ENCODE results near the gene MPHOSPH10.
"Not testable (repeated sequence)": the region's sequence is repeated elsewhere in the genome, so short reads cannot be mapped to it uniquely, and the experiment has no call there.

MPHOSPH10 gene

DNA sequence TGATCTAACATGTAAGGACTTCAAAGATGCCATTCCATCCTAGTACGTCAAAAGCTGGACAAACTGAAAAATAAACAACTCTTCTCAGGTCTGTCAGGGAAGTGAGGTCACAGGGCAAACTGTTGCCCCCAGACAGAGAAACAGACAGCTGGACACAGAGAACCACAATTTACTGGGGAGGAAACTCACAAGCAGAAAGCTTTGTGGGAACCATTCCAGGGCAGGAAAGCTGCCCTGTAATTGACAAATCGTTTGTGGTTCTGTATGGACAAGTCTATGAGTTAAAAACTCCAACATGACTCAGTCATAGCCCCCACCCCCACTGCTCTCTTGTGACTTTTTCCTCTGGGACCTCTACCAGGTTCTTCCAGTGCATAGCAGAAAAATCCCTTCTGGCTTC, 28.8 kb upstream of the MPHOSPH10 start:
- Histone ChIP-seq H3K27ac (ENCODE audit: low read depth, low read length) (no peak overlapping the region), H3K36me3 (ENCODE audit: insufficient read depth, low read length) (no peaks in the 10 kb centered on the region), H3K9me3 (ENCODE audit: insufficient read depth, low read depth, low read length) (peaks cover 4% of the 10 kb centered on the region; the same call in 1 of the 2 replicates), H3K4me3 (ENCODE audit: low read length) (no peak overlapping the region), H3K27me3 (ENCODE audit: insufficient read depth, low read length) (no peaks in the 10 kb centered on the region), H3K4me1 (ENCODE audit: insufficient read depth, low read length) (peaks cover 7% of the 10 kb centered on the region; the same call in 1 of the 2 replicates), H3K9ac (ENCODE audit: low read depth, low read length) (no peak overlapping the region)
- WGBS: 88% methylated on average over 2 of the region's 2 CpGs

- WGBS: 63% methylated on average over 6 of the region's 6 CpGs
These were observed 27.3 kb upstream of the MPHOSPH10 start for GRCh38 chr2:71102981-71103681.

DNA sequence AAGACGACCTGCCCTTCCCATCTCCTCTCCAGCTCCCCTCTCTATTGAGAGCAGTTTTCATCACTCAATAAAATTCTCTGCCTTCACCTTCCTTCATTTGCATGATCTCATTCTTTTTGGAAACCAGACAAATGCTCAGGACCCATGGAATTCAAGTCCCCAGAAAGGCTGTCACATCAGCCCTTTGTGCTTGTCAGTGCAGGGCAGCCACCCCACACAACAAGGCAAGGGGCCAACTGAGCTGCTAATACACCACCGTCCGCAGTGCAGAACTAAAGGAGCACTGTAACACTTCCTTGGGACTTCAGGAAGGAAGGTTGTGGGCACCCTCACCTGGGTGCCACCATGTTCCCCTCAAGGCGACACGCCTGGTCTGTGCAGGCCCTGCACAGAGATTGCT, 26.6 kb upstream of the MPHOSPH10 start:
- 93% methylated on average over 5 of the region's 5 CpGs for WGBS
- Histone ChIP-seq H3K4me3 (ENCODE audit: low read length) (no peak overlapping the region), H3K36me3 (ENCODE audit: insufficient read depth, low read length) (peaks cover 5% of the 10 kb centered on the region; the same call in 1 of the 2 replicates), H3K27ac (ENCODE audit: low read depth, low read length) (0 out of 2 replicates have a peak overlapping the region, but pooled peaks have one; percentile 9), H3K27me3 (ENCODE audit: insufficient read depth, low read length) (no peaks in the 10 kb centered on the region), H3K9me3 (ENCODE audit: insufficient read depth, low read depth, low read length) (peaks cover 4% of the 10 kb centered on the region; the same call in 1 of the 2 replicates), H3K4me1 (ENCODE audit: insufficient read depth, low read length) (peaks cover 7% of the 10 kb centered on the region; the same call in 1 of the 2 replicates), H3K9ac (ENCODE audit: low read depth, low read length) (no peak overlapping the region)

More at GRCh38 chr2:71102981-71103681, 27.3 kb upstream of the MPHOSPH10 start:
- peaks cover 4% of the 10 kb centered on the region; the same call in 1 of the 2 replicates for H3K9me3 ChIP-seq (ENCODE audit: insufficient read depth, low read depth, low read length)
- no peak overlapping the region for H3K4me3 ChIP-seq (ENCODE audit: low read length)
- peak overlapping the region; percentile 52; the same call in 1 of the 2 replicates for H3K27ac ChIP-seq (ENCODE audit: low read depth, low read length)
- no peak overlapping the region for H3K9ac ChIP-seq (ENCODE audit: low read depth, low read length)
- no peaks in the 10 kb centered on the region for H3K27me3 ChIP-seq (ENCODE audit: insufficient read depth, low read length)
- no peaks in the 10 kb centered on the region for H3K36me3 ChIP-seq (ENCODE audit: insufficient read depth, low read length)
- H3K4me1 ChIP-seq (ENCODE audit: insufficient read depth, low read length): peaks cover 7% of the 10 kb centered on the region; the same call in 1 of the 2 replicates

GRCh38 chr2:71106463-71106862, 24.0 kb upstream of the MPHOSPH10 start:
- not testable (repeated sequence) for H3K27me3 ChIP-seq (ENCODE audit: insufficient read depth, low read length); H3K4me1 ChIP-seq (ENCODE audit: insufficient read depth, low read length); H3K9ac ChIP-seq (ENCODE audit: low read depth, low read length); H3K9me3 ChIP-seq (ENCODE audit: insufficient read depth, low read depth, low read length); H3K4me3 ChIP-seq (ENCODE audit: low read length); H3K27ac ChIP-seq (ENCODE audit: low read depth, low read length)
- WGBS: 92% methylated on average over 6 of the region's 6 CpGs
- peaks cover 27% of the 10 kb centered on the region for H3K36me3 ChIP-seq (ENCODE audit: insufficient read depth, low read length)

DNA sequence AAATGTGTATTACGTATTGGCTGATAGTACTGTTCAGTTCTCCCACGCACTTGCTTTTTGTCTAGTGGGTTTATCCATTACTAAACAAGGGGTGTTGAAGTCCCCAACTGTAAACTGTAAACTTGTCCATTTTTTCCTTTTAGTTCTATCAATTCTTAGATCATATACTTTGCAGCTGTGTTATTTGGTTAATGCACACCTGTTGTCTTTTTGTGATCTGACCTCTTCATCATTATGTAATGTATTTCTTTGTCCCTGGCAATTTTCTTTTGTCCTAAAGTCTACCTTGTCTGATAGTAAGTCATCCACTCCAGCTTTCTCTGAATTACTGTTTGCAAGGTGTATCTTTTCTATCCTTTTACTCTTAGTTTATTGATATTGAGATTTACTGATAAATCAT, 22.3 kb upstream of the MPHOSPH10 start:
- Histone ChIP-seq H3K27ac (ENCODE audit: low read depth, low read length) (no peak overlapping the region), H3K4me1 (ENCODE audit: insufficient read depth, low read length) (0 out of 2 replicates have a peak, but pooled peaks cover 1% of the 10 kb centered on the region), H3K9ac (ENCODE audit: low read depth, low read length) (no peak overlapping the region), H3K27me3 (ENCODE audit: insufficient read depth, low read length) (no peaks in the 10 kb centered on the region), H3K4me3 (ENCODE audit: low read length) (no peak overlapping the region), H3K9me3 (ENCODE audit: insufficient read depth, low read depth, low read length) (peaks cover 4% of the 10 kb centered on the region; the same call in 1 of the 2 replicates), H3K36me3 (ENCODE audit: insufficient read depth, low read length) (peaks cover 29% of the 10 kb centered on the region)
- 98% methylated on average over 2 of the region's 2 CpGs for WGBS

DNA sequence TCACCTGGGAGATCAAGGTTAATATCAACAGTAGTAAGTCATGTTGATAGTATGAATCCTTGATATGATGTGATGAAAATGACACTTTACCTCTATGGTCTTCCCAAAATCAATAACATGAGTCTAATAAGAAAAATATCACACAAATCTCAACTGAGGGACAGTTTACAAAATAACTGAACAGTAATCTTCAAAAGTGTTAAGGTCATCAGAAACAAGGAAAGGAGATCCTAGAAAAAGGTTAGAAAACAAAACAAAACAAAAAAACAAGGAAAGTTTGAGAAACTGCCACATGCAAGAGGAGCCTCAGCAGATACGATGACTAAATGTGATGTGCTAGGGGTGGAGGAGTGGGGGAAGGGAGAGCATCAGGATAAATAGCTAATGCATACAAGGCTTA, 16.6 kb upstream of the MPHOSPH10 start:
- 95% methylated on average over 1 of the region's 1 CpG for WGBS
- peaks cover 46% of the 10 kb centered on the region for H3K36me3 ChIP-seq (ENCODE audit: insufficient read depth, low read length)
- H3K9ac ChIP-seq (ENCODE audit: low read depth, low read length): no peak overlapping the region
- H3K4me1 ChIP-seq (ENCODE audit: insufficient read depth, low read length): no peaks in the 10 kb centered on the region
- H3K4me3 ChIP-seq (ENCODE audit: low read length): no peak overlapping the region
- no peak overlapping the region for H3K27ac ChIP-seq (ENCODE audit: low read depth, low read length)
- no peaks in the 10 kb centered on the region for H3K9me3 ChIP-seq (ENCODE audit: insufficient read depth, low read depth, low read length)
- no peaks in the 10 kb centered on the region for H3K27me3 ChIP-seq (ENCODE audit: insufficient read depth, low read length)

GRCh38 chr2:71117063-71117462, 13.4 kb upstream of the MPHOSPH10 start:
- Histone ChIP-seq H3K4me3 (ENCODE audit: low read length) (no peak overlapping the region), H3K36me3 (ENCODE audit: insufficient read depth, low read length) (peaks cover 31% of the 10 kb centered on the region), H3K4me1 (ENCODE audit: insufficient read depth, low read length) (no peaks in the 10 kb centered on the region), H3K9ac (ENCODE audit: low read depth, low read length) (no peak overlapping the region), H3K27me3 (ENCODE audit: insufficient read depth, low read length) (no peaks in the 10 kb centered on the region), H3K9me3 (ENCODE audit: insufficient read depth, low read depth, low read length) (no peaks in the 10 kb centered on the region), H3K27ac (ENCODE audit: low read depth, low read length) (no peak overlapping the region)

DNA sequence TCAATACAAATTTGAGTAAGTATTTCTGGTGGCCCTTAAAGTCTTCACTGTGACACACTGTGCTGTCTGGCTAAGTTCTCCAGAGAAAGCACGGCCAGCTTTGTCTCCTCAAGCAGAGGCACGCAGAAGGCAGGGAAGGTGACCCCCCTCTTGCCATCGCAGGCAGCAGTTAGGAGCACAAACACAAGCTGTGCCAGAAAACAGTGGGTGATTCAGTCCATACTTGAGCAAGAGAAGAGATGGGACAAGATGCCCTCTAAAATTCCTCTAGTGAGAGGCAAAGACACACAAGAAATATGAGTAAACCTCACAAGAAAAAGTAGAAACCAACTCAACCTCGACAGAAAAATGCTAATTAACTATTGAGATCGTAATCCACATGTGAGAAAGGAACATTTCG, 10.2 kb upstream of the MPHOSPH10 start:
- no peaks in the 10 kb centered on the region for H3K27me3 ChIP-seq (ENCODE audit: insufficient read depth, low read length)
- 92% methylated on average over 6 of the region's 6 CpGs for WGBS
- H3K36me3 ChIP-seq (ENCODE audit: insufficient read depth, low read length): peaks cover 35% of the 10 kb centered on the region
- no peaks in the 10 kb centered on the region for H3K4me1 ChIP-seq (ENCODE audit: insufficient read depth, low read length)
- H3K4me3 ChIP-seq (ENCODE audit: low read length): no peak overlapping the region
- H3K9me3 ChIP-seq (ENCODE audit: insufficient read depth, low read depth, low read length): no peaks in the 10 kb centered on the region
- no peak overlapping the region for H3K27ac ChIP-seq (ENCODE audit: low read depth, low read length)
- H3K9ac ChIP-seq (ENCODE audit: low read depth, low read length): no peak overlapping the region

DNA sequence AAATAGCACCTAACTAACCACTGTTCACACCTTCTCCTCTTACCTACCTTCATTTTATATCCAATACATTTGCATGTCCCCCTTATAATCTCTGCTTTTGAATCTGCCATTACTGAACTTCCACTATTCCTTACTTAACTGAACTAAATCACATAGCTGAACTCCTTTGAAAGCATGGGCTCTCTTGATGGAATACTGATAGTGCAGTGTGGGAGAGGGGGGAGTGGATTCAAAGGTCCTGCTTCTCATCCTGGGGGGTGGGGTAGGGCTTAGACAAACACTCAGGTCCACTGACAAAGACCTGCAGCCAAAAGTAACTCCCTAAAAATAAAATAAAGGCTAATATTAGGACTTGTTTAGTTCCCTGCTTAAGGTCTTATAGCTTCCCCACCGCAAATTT, 9.0 kb upstream of the MPHOSPH10 start:
- no peaks in the 10 kb centered on the region for H3K9me3 ChIP-seq (ENCODE audit: insufficient read depth, low read depth, low read length)
- H3K27me3 ChIP-seq (ENCODE audit: insufficient read depth, low read length): no peaks in the 10 kb centered on the region
- no peaks in the 10 kb centered on the region for H3K4me1 ChIP-seq (ENCODE audit: insufficient read depth, low read length)
- no peak overlapping the region for H3K9ac ChIP-seq (ENCODE audit: low read depth, low read length)
- WGBS: 100% methylated on average over 1 of the region's 1 CpG
- no peak overlapping the region for H3K27ac ChIP-seq (ENCODE audit: low read depth, low read length)
- no peak overlapping the region for H3K4me3 ChIP-seq (ENCODE audit: low read length)
- H3K36me3 ChIP-seq (ENCODE audit: insufficient read depth, low read length): peaks cover 35% of the 10 kb centered on the region

DNA sequence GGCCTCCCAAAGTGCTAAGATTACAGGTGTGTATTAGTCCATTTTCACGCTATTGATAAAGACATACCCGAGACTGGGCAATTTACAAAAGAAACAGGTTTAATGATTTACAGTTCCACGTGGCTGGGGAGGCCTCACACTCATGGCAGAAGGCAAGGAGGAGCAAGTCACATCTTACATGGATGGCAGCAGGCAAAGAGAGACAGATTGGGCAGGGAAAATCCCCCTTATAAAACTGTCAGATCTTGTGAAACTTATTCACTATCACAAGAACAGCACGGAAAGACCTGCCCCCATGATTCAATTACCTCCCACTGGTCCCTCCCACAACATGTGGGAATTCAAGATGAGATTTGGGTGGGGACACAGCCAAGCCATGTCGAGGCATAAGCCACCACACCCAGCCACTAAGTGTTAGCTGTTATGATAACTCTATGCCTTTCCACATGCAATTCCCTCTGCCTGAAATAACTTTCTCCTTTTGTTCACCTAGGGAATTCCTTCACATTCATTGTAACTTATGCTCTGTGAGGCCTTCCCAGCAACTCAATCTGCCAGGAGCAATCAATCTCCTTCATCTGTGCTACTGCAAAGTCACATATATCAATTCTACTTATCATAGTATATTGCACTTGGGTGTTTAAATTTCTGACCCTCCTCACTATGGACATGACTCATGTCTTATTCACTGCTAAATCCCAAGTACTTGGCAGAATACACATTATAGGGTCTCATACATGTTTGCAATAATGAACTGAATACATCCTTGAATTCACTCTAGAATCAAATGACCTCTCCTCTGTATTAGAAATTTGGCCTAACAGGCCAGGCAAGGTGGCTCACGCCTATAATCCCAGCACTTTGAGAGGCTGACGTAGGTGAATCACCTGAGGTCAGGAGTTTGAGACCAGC, 7.8 kb upstream of the MPHOSPH10 start:
- Histone ChIP-seq H3K27me3 (ENCODE audit: insufficient read depth, low read length) (no peaks in the 10 kb centered on the region), H3K36me3 (ENCODE audit: insufficient read depth, low read length) (peaks cover 27% of the 10 kb centered on the region), H3K4me3 (ENCODE audit: low read length) (no peak overlapping the region), H3K9ac (ENCODE audit: low read depth, low read length) (no peak overlapping the region), H3K9me3 (ENCODE audit: insufficient read depth, low read depth, low read length) (no peaks in the 10 kb centered on the region), H3K4me1 (ENCODE audit: insufficient read depth, low read length) (no peaks in the 10 kb centered on the region), H3K27ac (ENCODE audit: low read depth, low read length) (no peak overlapping the region)
- 96% methylated on average over 7 of the region's 7 CpGs for WGBS
